ES-I3 (cell line): ENCODE results near the gene LYZL4.

Experiments
- H3K36me3 ChIP-seq: 2 replicates; pipeline ENCODE4 v1.6.1; 2013; ENCODE audit warnings: mild to moderate bottlenecking, low read length, control low read depth, moderate library complexity; ENCODE audit not compliant: insufficient read depth
- H3K4me1 ChIP-seq: 2 replicates; pipeline ENCODE4 v1.6.1; 2013; ENCODE audit warnings: mild to moderate bottlenecking, control low read depth, low read length; ENCODE audit not compliant: insufficient read depth
- H3K9ac ChIP-seq: 2 replicates; pipeline ENCODE4 v1.6.1; 2013; ENCODE audit warnings: low read depth, mild to moderate bottlenecking, low read length, moderate library complexity
- H3K9me3 ChIP-seq: 2 replicates; pipeline ENCODE4 v1.6.1; 2013; ENCODE audit warnings: mild to moderate bottlenecking, low read length, moderate library complexity; ENCODE audit not compliant: control insufficient read depth, insufficient read depth

The LYZL4 gene

DNA sequence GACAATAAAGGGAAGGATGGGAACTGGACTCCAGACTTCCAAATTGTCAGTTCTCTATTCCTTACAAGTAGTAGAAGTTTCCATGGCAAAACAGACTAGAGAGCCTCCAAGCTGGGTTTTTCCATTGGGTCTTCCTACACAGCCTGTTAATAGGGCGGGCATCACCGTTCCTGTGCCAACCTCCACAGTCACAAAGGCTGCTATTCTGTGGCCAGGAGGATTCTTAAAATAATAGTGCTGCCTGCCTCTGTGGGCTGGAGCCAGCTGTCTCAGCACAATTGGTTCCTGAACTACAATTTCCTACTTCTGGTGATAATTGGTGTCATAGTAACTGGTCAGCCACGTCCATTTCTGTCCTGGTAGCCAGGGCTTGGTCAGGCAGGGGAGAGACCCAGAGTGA, 38.6 kb downstream of the LYZL4 start:
- no peaks in the 10 kb centered on the region for H3K36me3 ChIP-seq
- 0 out of 2 replicates have a peak, but pooled peaks cover 4% of the 10 kb centered on the region for H3K4me1 ChIP-seq
- 0 out of 2 replicates have a peak, but pooled peaks cover 2% of the 10 kb centered on the region for H3K9me3 ChIP-seq
- H3K9ac ChIP-seq: no peak overlapping the region

DNA sequence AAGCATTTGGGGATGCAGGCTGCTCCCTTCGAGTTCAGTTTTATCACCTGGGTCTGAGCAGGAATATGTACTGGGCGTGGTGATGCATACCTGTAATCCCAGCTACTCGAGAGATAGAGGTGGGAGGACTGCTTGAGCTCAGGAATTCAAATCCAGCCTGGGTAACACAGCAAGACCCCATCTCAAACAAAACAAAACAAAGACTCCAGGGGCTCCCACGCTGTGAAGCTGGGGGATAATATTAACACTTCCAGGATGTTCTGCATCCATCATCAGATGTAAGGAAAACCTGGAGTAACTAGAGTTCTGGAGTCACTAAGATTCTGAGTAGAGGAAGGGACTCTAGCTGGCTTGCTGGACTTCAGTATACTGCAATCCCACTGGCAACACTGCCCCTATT, 40.6 kb downstream of the LYZL4 start:
- no peak overlapping the region for H3K9ac ChIP-seq
- H3K36me3 ChIP-seq: no peaks in the 10 kb centered on the region
- H3K4me1 ChIP-seq: 0 out of 2 replicates have a peak, but pooled peaks cover 4% of the 10 kb centered on the region
- 0 out of 2 replicates have a peak, but pooled peaks cover 2% of the 10 kb centered on the region for H3K9me3 ChIP-seq

DNA sequence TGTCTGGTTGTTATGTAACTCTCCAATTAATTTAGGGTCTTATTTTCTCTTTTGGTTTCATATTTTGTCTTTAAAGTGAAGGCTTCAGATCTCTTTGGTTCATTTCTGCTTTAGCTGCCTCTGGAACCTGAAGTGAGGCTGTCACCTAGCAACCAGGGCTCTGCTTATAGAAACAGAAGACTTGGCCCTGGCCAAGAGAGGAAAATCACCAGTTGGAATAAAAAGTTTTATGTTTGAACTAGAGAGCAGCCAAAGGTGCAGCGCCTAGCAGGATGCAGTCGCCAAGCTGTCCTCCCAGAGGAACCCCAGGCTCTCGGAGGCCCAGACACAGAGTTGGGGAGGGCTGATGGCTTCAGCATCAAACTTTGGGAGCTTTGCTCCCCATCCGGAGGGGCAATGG, 41.1 kb downstream of the LYZL4 start:
- H3K9me3 ChIP-seq: 0 out of 2 replicates have a peak, but pooled peaks cover 2% of the 10 kb centered on the region
- H3K9ac ChIP-seq: no peak overlapping the region
- H3K36me3 ChIP-seq: no peaks in the 10 kb centered on the region
- H3K4me1 ChIP-seq: 0 out of 2 replicates have a peak, but pooled peaks cover 4% of the 10 kb centered on the region

DNA sequence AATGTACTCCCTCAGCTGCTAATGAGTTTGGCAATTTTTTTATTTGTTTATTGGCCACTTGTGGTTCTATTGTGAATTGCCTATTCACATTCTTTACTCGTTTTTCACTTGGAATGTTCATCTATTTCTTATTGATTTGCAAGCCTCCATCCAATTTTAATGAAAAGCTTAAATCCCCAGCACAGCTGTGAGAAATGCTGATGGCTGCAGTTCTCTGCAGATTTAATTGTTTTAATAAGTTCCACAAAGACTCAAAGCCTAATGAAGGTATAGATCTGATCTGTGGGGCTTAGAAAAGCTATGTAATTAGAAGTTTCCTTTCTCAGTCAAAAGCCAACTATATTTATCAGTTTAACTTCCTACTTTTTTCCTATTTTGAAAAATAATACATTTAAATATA, 41.5 kb downstream of the LYZL4 start:
- Histone ChIP-seq H3K9me3 (0 out of 2 replicates have a peak, but pooled peaks cover 2% of the 10 kb centered on the region), H3K9ac (no peak overlapping the region), H3K4me1 (0 out of 2 replicates have a peak, but pooled peaks cover 4% of the 10 kb centered on the region), H3K36me3 (no peaks in the 10 kb centered on the region)

DNA sequence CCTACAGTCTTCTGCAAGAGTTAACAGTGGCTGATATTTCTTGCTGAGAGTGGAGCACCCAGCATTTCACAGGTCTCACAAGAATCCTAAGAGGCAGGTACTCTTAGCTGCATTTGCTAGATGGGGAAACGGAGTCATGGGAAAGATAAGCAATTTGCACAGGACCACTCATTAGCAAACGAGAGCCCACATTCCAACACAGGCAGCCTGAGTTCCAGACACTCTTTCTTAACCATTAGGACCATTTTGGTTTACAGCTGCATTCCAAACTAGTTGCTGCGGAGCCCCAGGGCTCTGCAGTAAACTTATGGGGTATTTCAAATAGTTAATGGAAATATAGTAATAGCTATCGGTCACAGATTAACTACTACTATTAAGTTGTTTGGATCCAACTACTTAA, 42.5 kb downstream of the LYZL4 start:
- Histone ChIP-seq H3K4me1 (0 out of 2 replicates have a peak, but pooled peaks cover 4% of the 10 kb centered on the region), H3K36me3 (no peaks in the 10 kb centered on the region), H3K9ac (no peak overlapping the region), H3K9me3 (0 out of 2 replicates have a peak, but pooled peaks cover 2% of the 10 kb centered on the region)

DNA sequence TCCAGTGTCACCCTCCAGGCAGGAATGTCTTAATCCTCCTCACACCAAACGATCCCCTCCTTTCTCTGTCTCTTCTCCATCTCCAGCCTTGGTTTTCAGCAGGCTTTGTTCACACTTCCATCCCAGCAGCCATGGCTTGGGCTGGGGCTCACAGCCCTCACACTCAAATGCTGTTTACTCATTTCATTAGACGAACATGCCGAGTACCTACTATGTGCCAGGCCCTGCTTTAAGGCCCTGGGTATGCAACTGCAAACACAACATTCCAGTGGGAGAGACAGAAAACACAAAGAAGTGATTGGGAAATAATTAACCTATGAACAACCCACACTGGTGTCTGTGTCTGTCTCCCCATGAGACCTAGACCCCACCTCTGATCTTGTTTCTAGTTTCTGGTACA, 43.9 kb downstream of the LYZL4 start:
- Histone ChIP-seq H3K9me3 (0 out of 2 replicates have a peak, but pooled peaks cover 2% of the 10 kb centered on the region), H3K9ac (no peak overlapping the region), H3K4me1 (0 out of 2 replicates have a peak, but pooled peaks cover 4% of the 10 kb centered on the region), H3K36me3 (no peaks in the 10 kb centered on the region)

DNA sequence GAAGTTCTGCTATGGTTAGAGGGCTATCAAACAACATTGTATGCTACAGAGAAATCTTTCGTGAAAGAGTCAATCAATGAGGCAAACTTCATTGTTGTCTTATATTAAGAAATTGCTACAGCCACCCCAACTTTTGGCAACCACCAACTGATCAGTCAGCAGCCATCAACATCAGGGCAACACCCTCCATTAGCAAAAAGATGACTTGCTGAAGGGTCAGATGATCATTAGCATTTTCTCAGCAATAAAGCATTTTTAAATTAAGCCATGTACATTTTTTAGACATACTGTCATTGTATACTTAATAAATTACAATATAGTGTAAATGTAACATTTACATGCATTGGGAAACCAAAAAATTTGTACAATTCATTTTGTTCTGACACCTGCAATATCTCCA, 53.1 kb downstream of the LYZL4 start:
- Histone ChIP-seq H3K9me3 (no peaks in the 10 kb centered on the region), H3K36me3 (no peaks in the 10 kb centered on the region), H3K4me1 (no peaks in the 10 kb centered on the region), H3K9ac (no peak overlapping the region)

DNA sequence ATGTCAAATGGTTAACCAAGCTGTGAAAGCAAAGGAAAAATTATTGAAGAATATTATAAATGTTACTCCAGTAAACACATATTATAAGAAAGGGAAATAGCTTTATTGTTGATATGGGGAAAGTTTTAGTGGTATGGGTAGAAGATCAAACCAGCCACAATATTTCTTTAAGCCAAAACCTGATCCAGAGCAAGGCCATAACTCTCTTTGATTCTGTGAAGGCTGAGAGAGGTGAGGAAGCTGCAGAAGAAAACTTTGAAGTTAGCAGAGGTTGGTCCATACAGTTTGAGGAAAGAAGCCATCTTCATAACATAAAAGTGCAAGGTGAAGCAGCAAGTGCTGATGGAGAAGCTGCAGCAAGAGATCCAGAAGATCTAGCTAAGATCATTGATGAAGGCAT, 54.8 kb downstream of the LYZL4 start:
- H3K4me1 ChIP-seq: no peaks in the 10 kb centered on the region
- H3K36me3 ChIP-seq: no peaks in the 10 kb centered on the region
- H3K9me3 ChIP-seq: no peaks in the 10 kb centered on the region
- no peak overlapping the region for H3K9ac ChIP-seq

DNA sequence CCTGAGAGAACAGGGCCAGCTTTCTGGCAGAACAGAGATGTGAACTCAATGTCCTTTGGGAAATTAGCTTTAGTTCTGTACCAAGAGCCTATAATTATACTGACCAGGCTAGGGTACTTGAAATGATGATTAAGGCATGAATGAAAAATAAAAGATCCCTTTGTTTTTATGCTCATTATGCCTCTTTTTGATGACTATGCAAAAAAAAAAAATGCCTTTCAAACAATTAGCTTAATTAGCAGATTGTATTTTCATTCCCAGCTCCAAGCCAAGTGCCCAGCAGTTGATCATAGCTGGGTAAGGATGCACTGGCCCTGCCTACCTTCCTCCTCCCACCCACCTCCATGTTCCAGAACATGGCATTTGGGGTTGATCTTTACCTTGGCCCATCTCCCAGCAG, 56.8 kb downstream of the LYZL4 start:
- no peaks in the 10 kb centered on the region for H3K4me1 ChIP-seq
- no peaks in the 10 kb centered on the region for H3K9me3 ChIP-seq
- no peaks in the 10 kb centered on the region for H3K36me3 ChIP-seq
- no peak overlapping the region for H3K9ac ChIP-seq

DNA sequence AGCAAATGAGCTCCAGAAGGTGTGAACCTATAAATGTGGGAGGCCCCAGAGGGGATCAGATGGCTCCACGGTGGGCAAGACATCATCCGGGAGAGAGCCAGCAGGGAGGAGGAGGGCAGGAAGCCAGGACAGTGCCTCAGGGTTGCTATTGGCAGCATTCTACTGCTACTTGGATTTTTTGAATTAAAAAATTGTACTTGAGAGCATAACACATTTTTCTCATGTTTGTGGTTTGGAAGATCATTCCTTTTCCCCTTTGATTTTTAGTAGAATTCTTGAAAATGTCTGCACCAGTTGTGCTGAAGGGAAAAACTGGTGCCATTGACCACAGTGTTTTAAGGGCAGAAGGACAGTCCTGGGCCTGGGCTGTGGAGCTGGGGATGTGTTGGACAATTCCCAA, 59.2 kb downstream of the LYZL4 start:
- Histone ChIP-seq H3K36me3 (no peaks in the 10 kb centered on the region), H3K9ac (no peak overlapping the region), H3K9me3 (no peaks in the 10 kb centered on the region), H3K4me1 (no peaks in the 10 kb centered on the region)

DNA sequence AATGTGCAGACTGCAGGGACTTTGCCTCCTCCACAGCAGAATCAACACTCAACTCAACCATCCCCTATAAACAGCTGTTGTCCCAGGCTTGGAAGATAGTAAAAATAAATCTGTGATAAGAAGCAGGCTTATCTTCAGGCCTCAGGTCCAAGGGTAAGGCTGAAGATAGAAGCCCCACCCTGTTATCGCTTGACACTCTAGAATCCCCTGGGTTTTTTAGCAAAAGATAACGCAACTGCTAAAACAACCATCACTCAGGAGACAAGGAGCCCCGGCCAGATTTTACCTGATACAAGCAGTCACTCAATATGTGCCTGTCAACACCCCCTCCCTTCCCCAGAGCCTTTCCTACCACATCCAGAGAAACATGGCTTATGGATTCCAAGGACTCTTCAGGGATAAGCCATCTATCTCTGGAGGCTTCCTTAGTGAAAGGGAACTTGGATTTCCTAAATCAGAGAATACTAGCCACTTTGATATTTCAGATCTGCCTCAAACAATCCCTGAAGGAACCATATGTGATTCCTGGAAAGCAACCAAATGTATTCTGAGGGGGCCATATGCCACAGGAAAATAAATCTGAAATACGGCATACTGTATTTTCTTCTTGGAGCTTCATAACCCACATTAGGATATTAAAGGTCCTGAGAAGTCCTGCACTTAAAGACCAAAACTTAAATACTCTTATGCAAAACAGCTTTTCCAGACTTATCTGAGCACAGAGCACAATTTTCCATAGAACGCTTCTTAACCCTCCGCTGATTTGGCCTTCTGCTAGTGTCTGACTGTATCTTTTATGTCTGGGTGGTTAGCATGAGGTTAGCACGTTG, 60.4 kb downstream of the LYZL4 start:
- no peak overlapping the region for H3K9ac ChIP-seq
- H3K4me1 ChIP-seq: no peaks in the 10 kb centered on the region
- H3K9me3 ChIP-seq: no peaks in the 10 kb centered on the region
- no peaks in the 10 kb centered on the region for H3K36me3 ChIP-seq

DNA sequence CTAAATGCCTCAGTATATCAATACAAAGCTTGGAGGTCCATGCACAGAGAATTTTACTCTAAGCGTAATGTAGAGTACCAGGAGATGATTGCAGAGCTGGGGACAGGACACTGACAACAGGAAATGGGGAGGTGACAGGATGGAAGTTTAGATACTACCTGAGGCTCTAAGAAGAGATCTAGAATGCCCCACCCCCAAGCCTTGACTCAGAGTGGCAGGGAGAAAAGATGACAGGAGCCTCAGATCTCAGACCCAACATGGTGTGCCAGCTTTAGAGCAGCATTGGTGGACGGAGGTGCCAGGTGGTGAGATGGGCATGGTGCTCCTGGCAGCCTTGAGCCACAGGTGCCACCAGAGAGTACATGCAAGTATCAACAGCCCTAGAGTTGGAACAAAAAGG, 62.5 kb downstream of the LYZL4 start:
- no peak overlapping the region for H3K9ac ChIP-seq
- H3K4me1 ChIP-seq: no peaks in the 10 kb centered on the region
- H3K9me3 ChIP-seq: no peaks in the 10 kb centered on the region
- H3K36me3 ChIP-seq: no peaks in the 10 kb centered on the region
